HG02642 (cell line): Measurements from ENCODE around the gene STAB2.

Source experiments
- ATAC-seq: cut with Tn5 transposase; IDR thresholded peaks from one replicate; pipeline ENCODE4 v1.9.1; 2021; ENCODE audit warnings: mild to moderate bottlenecking; ENCODE audit not compliant: unreplicated experiment, poor library complexity

STAB2 gene

GRCh38 chr12:103687253-103687652 is 100.2 kb downstream of the STAB2 start:
- no peak for ATAC-seq

DNA sequence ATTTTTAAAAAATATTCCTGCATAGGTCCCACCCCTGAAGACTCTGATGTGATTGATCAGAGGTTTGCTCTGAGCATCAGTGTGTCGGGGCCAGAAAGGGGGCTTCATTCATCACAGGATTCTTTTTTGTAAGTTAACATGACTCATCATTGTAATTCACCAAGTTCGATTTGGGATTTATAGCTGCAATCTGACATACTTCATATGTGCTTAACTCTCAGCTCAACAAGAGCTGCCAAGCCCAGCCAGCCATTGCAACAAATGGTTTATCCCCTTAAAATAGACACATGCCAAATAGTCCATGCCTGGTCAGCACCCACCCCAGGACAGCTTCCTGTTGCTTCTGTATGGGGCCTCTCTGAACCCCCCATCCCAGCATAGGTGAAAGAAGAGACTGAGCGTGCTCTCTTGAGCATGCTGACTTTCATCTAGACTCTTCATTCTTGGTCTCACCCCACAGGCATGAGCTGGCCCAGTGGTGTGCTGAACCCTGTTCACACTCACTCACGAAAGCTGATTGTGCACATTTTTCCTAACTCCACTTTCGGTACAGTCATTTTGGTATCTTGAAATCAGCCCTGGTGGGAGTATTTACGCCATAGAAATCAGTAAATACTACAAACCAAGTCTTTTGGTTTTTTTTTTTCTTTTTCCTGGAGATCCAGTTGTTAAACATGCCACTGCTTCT is 101.4 kb downstream of the STAB2 start:
- no peak for ATAC-seq

DNA sequence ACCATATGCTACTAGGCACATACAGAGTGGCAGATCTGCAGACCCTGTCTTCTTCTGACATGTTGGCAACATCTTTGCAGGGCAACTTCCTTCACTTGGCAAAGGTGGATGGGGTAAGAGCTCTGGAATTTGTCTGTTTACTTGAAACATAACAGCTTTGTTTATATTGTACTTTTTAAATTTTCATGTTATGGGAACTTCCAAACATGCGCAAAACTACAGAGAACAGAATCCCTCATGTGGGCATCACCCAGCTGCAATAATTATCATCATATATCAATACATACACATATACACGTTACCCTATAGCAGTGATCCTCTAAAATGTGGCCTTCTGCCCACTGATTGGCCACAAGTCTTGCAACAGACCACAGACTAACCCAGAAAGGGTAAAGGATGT is 103.4 kb downstream of the STAB2 start:
- ATAC-seq = no peak

DNA sequence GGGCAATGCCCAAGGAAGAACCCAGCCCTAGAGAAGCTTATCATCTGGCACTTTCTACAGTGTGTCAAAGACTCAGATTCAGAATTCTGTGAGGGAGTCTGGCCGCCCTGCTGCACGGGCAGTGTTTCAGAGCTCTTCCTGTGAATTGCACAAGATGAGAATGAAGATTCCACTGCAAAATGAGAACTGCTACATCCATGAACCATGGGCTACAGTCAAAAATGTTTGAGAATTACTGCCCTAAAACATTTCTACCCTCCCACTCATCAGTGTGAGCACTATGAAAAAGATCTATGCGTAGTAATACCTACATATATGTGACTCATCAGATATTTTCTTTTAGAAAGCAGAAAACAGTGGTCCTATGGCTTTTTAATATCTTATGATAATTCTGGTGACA is 104.0 kb downstream of the STAB2 start:
- ATAC-seq = no peak

GRCh38 chr12:103696101-103696500 is 109.0 kb downstream of the STAB2 start:
- no peak for ATAC-seq

DNA sequence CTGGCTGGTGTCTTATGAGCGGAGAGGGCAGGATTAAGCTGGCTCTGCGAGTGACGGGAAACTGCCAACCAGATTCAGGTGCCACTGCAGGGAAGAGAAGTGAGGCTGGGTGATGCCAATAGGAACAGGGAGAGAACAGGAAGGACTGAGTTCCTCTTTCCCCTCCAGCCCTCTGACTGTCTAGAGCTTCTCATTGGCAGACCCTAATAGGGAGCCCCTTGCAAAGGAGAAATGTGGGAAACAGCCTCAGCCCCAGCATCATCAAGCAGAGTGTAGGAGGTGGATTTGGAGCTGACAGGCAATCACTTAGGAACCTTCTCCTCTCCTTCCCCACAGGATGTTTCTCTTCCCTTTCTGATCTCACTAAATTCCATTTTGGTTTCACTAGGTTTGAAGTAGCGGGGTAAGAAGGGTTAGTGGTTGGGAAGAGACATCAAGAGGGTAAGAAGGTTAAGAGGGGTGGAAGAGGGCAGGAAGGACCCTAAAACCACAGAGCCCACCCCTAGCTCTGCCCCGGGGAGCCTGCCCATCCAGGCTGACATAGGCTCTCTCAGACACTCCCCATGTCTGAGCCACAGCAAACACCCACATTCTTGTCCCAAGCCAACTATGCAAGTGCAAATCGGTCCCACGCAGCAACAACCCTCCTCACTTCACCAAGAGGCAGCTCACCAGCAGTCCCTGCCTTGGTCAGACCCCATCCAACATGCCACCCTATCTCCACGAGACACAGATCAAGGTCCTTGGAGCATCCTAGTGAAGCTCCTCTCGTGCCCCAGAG is 111.1 kb downstream of the STAB2 start:
- no peak for ATAC-seq

DNA sequence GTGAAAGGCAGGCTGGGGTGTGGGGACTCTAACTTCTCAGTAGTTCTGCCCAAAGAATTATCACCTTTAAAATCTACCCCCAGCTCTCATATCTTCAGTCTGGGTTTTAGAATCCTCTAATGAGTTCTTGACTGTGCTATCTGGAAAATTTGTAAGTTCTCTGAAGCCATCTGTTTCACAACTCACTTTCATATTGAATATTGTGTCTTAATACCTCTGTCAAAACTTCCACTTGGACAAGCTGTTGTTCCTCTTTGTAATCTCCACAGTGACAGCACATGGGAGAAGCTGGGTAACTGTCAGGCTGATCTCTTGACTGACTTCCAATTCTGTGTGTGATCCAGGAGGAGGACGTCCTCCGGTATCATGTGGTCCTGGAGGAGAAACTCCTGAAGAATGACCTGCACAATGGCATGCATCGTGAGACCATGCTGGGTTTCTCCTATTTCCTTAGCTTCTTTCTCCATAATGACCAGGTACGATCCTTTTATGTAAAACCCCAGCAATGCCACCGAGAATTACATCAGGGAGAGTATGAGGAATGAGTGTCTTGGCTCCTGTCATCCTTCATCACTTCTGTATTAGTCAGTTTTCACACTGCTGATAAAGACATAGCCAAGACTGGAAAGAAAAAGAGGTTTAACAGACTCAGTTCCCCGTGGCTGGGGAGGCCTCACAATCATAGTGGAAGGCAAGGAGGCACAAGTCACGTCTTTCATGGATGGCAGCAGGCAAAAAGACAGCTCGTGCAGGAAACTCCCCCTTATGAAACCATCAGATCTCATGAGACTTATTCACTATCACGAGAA is 111.9 kb downstream of the STAB2 start:
- ATAC-seq = no peak

- ATAC-seq = no peak
Measured at GRCh38 chr12:103705098-103705497, 118.0 kb downstream of the STAB2 start.

DNA sequence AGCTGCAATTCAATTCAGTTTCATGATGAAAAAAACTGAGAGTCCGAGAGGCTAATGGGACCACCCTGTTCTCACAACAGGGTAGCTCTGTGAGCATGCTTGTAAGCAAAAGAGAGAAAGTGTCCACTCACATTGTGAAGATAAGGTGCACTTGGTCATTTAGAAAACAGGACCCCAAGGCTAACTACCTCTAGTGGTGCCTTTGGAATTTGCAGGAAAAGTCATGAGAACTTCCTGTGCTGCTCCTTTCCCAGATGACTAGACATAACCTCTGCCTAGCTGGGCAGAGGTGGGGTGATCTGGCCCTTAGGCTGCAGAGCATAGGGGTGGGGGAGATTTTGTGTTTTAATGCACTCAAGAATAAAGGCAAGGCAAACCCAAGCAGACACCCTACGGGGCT is 118.9 kb downstream of the STAB2 start:
- no peak for ATAC-seq

- ATAC-seq = no peak
Measured at GRCh38 chr12:103707446-103707845, 120.4 kb downstream of the STAB2 start.

- no peak for ATAC-seq
Measured at GRCh38 chr12:103710544-103710943, 123.5 kb downstream of the STAB2 start.

DNA sequence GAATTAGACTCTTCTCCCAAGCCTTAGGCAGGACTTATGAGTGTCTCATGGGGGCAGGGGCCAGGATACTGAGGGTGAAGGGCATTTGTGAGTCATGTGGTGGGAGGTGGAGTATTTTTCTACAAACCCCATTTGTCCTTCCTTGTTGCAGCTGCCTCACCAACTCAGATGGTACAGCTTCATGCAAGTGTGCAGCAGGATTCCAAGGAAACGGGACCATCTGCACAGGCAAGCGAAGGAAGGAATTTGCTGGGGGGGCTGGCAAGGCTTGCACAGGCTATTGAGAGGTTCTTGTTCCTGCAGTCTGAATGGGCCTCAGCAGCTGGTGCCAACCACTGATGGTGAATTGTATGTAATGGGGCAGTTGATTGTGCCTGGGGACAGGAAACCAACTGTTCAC is 125.1 kb downstream of the STAB2 start:
- no peak for ATAC-seq

- ATAC-seq = no peak
Measured at GRCh38 chr12:103715494-103715893, 128.4 kb downstream of the STAB2 start.

GRCh38 chr12:103716517-103717196 is 129.6 kb downstream of the STAB2 start:
- no peak for ATAC-seq

DNA sequence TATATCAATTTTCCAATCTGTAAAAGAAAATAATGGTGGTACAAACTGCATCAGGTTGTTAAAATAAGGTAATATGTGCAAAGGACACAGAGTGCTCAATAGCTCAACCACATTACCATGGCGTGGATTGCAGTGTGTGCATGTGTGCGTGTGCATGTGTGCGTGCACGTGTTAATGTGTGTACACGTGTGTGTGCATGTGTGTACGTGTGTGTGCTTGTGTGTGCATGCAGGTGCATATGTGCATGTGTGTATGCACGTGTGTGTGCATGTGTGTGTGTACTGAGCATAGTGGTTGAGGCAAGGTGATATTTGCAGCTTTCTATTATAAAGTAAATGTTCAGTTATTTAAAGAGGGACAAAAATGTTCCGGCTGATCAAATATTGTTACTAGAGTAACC is 138.3 kb downstream of the STAB2 start:
- ATAC-seq = no peak

DNA sequence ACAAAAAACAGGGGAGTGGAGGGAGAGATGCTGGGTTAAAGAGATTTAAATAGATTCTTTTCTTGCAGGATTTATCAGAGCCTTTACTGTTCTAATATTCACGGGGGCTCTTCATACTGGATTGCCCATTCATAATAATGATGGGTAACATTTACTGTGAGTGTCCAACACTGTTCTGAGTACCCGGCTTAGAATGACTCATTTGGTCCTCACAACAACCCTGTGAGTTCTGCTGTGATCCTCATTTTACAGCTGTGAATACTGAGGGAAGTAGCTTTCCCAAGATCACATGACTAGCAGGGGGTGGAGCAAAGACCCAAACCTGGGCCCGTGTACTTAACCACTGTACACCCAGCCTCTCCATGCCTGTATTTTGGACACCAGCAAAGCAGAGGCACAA is 140.6 kb downstream of the STAB2 start:
- ATAC-seq = no peak

DNA sequence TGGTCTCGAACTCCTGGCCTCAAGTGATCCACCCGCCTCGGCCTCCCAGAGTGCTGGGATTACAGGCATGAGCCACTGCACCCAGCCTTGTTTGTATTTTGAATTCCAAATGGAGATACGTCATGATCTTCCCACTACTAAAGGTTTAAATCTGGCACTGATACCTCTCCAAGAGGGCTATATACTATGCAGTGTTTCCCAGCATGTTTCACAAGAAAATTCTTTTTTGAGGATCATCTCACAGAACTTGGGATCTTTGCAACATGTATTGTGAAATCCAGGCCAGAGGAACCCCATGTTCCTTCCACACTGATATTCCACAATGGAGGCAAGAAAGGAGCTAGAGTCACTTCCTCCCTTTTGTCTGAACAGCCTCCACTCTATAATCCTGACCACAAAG is 141.2 kb downstream of the STAB2 start:
- no peak for ATAC-seq

- no peak for ATAC-seq
Measured at GRCh38 chr12:103729499-103729898, 142.4 kb downstream of the STAB2 start.

DNA sequence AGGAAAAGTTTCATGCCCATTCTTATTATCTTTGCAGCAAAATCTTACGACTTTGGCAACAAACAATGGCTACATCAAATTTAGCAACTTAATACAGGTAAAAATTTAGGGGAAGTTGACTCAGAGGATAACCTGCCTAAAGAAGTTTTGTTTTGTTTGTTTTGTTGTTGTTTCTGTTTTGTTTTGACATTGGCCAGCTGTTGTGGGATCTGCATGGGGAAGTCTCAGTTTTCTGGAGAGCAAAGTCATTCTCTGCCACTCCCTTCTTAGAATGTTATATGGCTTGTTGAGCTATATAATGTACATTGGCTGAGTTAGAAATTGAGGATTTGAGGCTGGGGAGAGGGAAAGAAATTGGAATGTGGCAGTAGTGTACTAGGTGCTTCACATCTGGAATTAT is 144.5 kb downstream of the STAB2 start:
- no peak for ATAC-seq

GRCh38 chr12:103734863-103735262 is 147.8 kb downstream of the STAB2 start:
- no peak for ATAC-seq

GRCh38 chr12:103735291-103735690 is 148.2 kb downstream of the STAB2 start:
- ATAC-seq = no peak
